Adrenal gland (tissue), 5 donors: Measurements from ENCODE around the gene STARD13.

ENCODE experiments used
- CTCF ChIP-seq, 6 experiments: fragments of 450-650 bp in 4 of 6; fragments of 200-600 bp in 2 of 6; sonication (generic) in 1 of 6; IDR thresholded peaks; 1 replicate in 5 of 6; 2 replicates in 1 of 6; pipeline versions ENCODE4 v1.5.1 to v1.8.0; 2016 to 2021; ENCODE audit warnings: antibody characterized with exemption in 6 of 6, mild to moderate bottlenecking in 2 of 6, moderate library complexity in 1 of 6
- POLR2A ChIP-seq, 2 donors: fragments of 450-650 bp; IDR thresholded peaks; one replicate each; pipeline ENCODE4 v1.6.1; 2017; ENCODE audit warnings: antibody characterized with exemption in 2 of 2, mild to moderate bottlenecking in 2 of 2, moderate library complexity in 1 of 2
- donor health status: DM: no; HTN: no; CAD: no.

GRCh38 chr13:33186861-33187291, 98.7 kb downstream of the STARD13 start:
- TF ChIP-seq CTCF (IDR thresholded peaks at IDR 0.05) (no peak), POLR2A (IDR thresholded peaks at IDR 0.05) (no peak)
